ENCODE data around the gene ZDHHC11.
"Not testable (repeated sequence)": the region's sequence is repeated elsewhere in the genome, so short reads cannot be mapped to it uniquely, and the experiment has no call there.

ZDHHC11 gene

GRCh38 chr5:882253-883183 is 31.7 kb upstream of the ZDHHC11 start:
- H3K4me1 ChIP-seq = peaks cover 12% of the 10 kb centered on the region
- no peak overlapping the region for H3K4me3 ChIP-seq (ENCODE audit: low read depth, low read length)
- H3K9me3 ChIP-seq = no peaks in the 10 kb centered on the region
- no peak for DNase-seq
- H3K27me3 ChIP-seq = no peaks in the 10 kb centered on the region
- H3K36me3 ChIP-seq = peaks cover 76% of the 10 kb centered on the region
- TF ChIP-seq CTCF (IDR thresholded peaks at IDR 0.05; ENCODE audit: low read depth, low read length) = no peak

- H3K36me3 ChIP-seq = peaks cover 75% of the 10 kb centered on the region
- H3K27me3 ChIP-seq = no peaks in the 10 kb centered on the region
- H3K4me1 ChIP-seq = peaks cover 12% of the 10 kb centered on the region
- H3K4me3 ChIP-seq (ENCODE audit: low read depth, low read length) = no peak overlapping the region
- DNase-seq = no peak
- TF ChIP-seq CTCF (IDR thresholded peaks at IDR 0.05; ENCODE audit: low read depth, low read length) = no peak
- no peaks in the 10 kb centered on the region for H3K9me3 ChIP-seq
Measured at GRCh38 chr5:881551-881935, 30.8 kb upstream of the ZDHHC11 start.

GRCh38 chr5:880816-881550 is 30.2 kb upstream of the ZDHHC11 start:
- no peak for DNase-seq
- no peak for TF ChIP-seq CTCF (IDR thresholded peaks at IDR 0.05; ENCODE audit: low read depth, low read length)
- peaks cover 75% of the 10 kb centered on the region for H3K36me3 ChIP-seq

GRCh38 chr5:878677-879076 is 27.9 kb upstream of the ZDHHC11 start:
- not testable (repeated sequence) for DNase-seq; H3K27me3 ChIP-seq; H3K4me3 ChIP-seq (ENCODE audit: low read depth, low read length); H3K9me3 ChIP-seq; H3K4me1 ChIP-seq
- peaks cover 72% of the 10 kb centered on the region for H3K36me3 ChIP-seq

More at GRCh38 chr5:880816-881550, 30.2 kb upstream of the ZDHHC11 start:
- Histone ChIP-seq H3K4me3 (ENCODE audit: low read depth, low read length) (no peak overlapping the region), H3K27me3 (no peaks in the 10 kb centered on the region), H3K9me3 (no peaks in the 10 kb centered on the region), H3K4me1 (peaks cover 9% of the 10 kb centered on the region)

- Histone ChIP-seq H3K36me3 (peaks cover 72% of the 10 kb centered on the region), H3K27me3 (no peaks in the 10 kb centered on the region), H3K9me3 (no peaks in the 10 kb centered on the region), H3K4me3 (ENCODE audit: low read depth, low read length) (no peak overlapping the region), H3K4me1 (no peaks in the 10 kb centered on the region)
- no peak for DNase-seq
- no peak for TF ChIP-seq CTCF (IDR thresholded peaks at IDR 0.05; ENCODE audit: low read depth, low read length)
Measured at GRCh38 chr5:878125-878524, 27.3 kb upstream of the ZDHHC11 start.

GRCh38 chr5:876398-877365 is 25.9 kb upstream of the ZDHHC11 start:
- Histone ChIP-seq H3K36me3 (peaks cover 72% of the 10 kb centered on the region), H3K27me3 (no peaks in the 10 kb centered on the region), H3K4me1 (no peaks in the 10 kb centered on the region), H3K4me3 (ENCODE audit: low read depth, low read length) (no peak overlapping the region), H3K9me3 (no peaks in the 10 kb centered on the region)
- no peak for DNase-seq
- no peak for TF ChIP-seq CTCF (IDR thresholded peaks at IDR 0.05; ENCODE audit: low read depth, low read length)

Data from BE2C (cell line).